Suprapubic skin (tissue), 4 donors: Measurements from ENCODE around the gene REN.

Source experiments
- CTCF ChIP-seq, 2 donors: fragments of 200-600 bp in 1 of 2; fragments of 450-650 bp in 1 of 2; sonication (generic) in 1 of 2; IDR thresholded peaks; one replicate each; pipeline ENCODE4 v1.5.1; 2016 to 2019; ENCODE audit warnings: antibody characterized with exemption in 2 of 2, mild to moderate bottlenecking in 1 of 2, moderate library complexity in 1 of 2
- EP300 ChIP-seq: sonication (generic); formaldehyde crosslinking; IDR thresholded peaks from one replicate; pipeline ENCODE4 v1.6.1; 2017; ENCODE audit warnings: antibody characterized with exemption
- POLR2A ChIP-seq, 2 donors: fragments of 450-650 bp; IDR thresholded peaks; one replicate each; pipeline ENCODE4 v1.6.1; 2017; ENCODE audit warnings: antibody characterized with exemption in 2 of 2, mild to moderate bottlenecking in 2 of 2, moderate library complexity in 2 of 2
- POLR2AphosphoS5 ChIP-seq, 3 donors: sonication (generic); formaldehyde crosslinking; IDR thresholded peaks; one replicate each; pipeline ENCODE4 v1.6.1; 2017; ENCODE audit warnings: antibody characterized with exemption in 3 of 3

- TF ChIP-seq CTCF (IDR thresholded peaks at IDR 0.05) (no peak), POLR2AphosphoS5 (IDR thresholded peaks at IDR 0.05) (no peak), POLR2A (IDR thresholded peaks at IDR 0.05) (no peak), EP300 (no peak)
These were observed 14.0 kb upstream of the REN start for GRCh38 chr1:204180133-204180532.
